ENCODE measurements around the gene PATJ.
"Not testable (repeated sequence)": the region's sequence is repeated elsewhere in the genome, so short reads cannot be mapped to it uniquely, and the experiment has no call there.

The PATJ gene, protein sequence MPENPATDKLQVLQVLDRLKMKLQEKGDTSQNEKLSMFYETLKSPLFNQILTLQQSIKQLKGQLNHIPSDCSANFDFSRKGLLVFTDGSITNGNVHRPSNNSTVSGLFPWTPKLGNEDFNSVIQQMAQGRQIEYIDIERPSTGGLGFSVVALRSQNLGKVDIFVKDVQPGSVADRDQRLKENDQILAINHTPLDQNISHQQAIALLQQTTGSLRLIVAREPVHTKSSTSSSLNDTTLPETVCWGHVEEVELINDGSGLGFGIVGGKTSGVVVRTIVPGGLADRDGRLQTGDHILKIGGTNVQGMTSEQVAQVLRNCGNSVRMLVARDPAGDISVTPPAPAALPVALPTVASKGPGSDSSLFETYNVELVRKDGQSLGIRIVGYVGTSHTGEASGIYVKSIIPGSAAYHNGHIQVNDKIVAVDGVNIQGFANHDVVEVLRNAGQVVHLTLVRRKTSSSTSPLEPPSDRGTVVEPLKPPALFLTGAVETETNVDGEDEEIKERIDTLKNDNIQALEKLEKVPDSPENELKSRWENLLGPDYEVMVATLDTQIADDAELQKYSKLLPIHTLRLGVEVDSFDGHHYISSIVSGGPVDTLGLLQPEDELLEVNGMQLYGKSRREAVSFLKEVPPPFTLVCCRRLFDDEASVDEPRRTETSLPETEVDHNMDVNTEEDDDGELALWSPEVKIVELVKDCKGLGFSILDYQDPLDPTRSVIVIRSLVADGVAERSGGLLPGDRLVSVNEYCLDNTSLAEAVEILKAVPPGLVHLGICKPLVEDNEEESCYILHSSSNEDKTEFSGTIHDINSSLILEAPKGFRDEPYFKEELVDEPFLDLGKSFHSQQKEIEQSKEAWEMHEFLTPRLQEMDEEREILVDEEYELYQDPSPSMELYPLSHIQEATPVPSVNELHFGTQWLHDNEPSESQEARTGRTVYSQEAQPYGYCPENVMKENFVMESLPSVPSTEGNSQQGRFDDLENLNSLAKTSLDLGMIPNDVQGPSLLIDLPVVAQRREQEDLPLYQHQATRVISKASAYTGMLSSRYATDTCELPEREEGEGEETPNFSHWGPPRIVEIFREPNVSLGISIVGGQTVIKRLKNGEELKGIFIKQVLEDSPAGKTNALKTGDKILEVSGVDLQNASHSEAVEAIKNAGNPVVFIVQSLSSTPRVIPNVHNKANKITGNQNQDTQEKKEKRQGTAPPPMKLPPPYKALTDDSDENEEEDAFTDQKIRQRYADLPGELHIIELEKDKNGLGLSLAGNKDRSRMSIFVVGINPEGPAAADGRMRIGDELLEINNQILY (N-terminal part only)

GRCh38 chr1:61741711-61742619 lies at the start of gene PATJ:
Gene PATJ, plus strand, starts transcription at chr1:61742480. Its CDS starts 20,413 bp downstream, at chr1:61762893.
- no peak for DNase-seq

DNA sequence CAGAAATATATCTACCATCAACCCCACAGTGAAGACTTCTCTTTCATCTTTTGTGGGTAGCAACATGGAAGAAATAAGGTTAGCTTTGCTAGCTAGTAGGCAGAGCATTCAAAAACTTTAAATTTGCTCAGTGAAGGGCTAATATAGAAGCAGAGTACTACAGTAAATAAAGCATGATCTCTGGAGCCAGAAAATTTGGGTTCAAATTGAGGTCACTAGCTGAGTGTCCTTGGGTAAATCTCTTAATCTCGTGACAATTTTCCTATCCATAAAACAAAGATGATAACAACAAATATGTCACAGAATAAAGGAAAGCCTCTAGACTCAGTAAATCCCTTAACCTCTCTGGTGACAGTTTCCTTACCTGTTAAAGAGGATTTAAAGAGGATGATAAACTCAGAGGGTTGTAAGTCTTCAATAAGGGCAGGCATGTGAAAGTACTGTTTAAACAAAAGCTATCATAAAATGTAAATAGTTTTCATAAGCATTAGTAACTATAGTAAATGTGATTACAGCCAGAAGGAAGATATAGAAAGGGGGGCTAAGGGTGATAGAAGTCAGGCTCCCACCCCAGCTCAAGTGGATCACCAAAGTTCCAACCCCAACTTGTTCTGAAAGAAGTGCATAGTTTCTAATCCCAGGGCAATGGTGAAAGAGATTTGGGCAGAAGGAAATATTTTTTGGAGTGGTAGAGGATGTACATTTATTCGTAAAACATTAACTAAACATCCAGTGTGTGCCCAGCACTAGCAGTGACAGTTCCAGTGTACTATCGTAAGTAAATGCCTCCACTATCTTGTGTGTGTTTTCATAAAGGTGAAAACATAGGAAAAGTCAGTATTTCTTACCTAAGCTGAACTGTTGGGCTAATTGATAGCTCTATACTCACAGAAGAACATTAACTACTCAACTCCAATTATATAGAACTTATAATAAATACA lies 42.1 kb upstream of the PATJ start:
- no peak for DNase-seq

- no peak for DNase-seq
Observed at GRCh38 chr1:61708953-61709907, 33.0 kb upstream of the PATJ start.

GRCh38 chr1:61709908-61710289 lies 32.4 kb upstream of the PATJ start:
- no peak for DNase-seq

DNA sequence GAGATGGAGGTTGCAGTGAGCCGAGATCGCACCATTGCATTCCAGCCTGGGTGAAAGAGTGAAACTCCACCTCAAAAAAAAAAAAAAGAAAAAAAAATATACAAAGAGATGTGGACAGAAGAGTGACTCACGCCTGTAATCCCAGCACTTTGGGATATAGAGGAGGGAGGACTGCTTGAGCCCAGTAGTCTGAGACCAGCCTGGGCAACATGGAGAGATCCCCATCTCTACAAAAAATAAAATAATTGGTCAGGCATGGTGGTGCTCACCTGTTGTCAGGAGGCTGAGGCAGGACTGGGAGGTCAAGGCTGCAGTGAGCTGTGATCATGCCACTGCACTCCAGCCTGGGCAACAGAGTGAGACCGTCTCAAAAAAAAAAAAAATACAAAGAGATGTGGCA lies 31.0 kb upstream of the PATJ start:
- not testable (repeated sequence) for DNase-seq

GRCh38 chr1:61711969-61712368 lies 30.3 kb upstream of the PATJ start:
- DNase-seq: no peak

DNA sequence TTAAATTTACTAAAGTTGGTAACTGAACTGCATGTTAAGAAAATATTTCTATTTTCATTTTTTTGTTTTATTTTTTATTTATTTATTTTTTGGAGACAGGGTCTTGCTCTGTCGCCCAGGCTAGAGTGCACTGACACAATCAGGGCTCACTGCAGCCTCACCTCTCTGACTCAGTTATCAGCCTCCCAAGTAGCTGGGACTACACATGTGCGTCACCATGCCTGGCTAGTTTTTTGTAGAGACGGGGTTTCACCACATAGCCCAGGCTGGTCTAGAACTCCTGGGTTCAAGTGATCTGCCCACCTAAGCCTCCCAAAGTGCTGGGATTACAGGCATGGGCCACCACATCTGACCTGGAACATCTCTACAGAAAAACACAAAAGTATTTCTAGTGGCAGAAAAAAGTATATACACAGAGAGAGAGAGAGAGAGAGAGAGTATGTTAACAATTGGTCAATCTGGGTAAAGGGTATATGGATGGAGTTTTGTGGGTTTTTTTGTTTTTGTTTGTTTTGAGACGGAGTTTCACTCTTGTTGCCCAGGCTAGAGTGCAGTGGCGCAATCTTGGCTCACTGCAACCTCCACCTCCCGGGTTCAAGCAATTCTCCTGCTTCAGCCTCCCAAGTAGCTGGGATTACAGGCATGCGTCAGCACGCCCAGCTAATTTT lies 23.1 kb upstream of the PATJ start:
- not testable (repeated sequence) for DNase-seq

DNA sequence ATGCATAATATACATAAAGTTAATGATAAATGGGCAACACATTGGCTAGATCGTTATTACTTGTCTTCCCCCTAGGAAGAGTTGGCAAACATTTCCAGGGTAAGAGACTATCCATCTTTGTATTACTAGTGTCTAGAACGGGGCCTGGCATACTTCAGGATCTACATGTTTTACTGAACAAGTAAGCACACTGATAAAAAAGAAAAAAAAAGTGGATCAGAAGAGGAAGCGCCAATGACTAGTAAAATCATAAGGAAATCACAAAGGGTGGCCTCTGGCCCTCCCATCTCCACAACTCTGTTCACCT lies 17.8 kb upstream of the PATJ start:
- no peak for DNase-seq

DNA sequence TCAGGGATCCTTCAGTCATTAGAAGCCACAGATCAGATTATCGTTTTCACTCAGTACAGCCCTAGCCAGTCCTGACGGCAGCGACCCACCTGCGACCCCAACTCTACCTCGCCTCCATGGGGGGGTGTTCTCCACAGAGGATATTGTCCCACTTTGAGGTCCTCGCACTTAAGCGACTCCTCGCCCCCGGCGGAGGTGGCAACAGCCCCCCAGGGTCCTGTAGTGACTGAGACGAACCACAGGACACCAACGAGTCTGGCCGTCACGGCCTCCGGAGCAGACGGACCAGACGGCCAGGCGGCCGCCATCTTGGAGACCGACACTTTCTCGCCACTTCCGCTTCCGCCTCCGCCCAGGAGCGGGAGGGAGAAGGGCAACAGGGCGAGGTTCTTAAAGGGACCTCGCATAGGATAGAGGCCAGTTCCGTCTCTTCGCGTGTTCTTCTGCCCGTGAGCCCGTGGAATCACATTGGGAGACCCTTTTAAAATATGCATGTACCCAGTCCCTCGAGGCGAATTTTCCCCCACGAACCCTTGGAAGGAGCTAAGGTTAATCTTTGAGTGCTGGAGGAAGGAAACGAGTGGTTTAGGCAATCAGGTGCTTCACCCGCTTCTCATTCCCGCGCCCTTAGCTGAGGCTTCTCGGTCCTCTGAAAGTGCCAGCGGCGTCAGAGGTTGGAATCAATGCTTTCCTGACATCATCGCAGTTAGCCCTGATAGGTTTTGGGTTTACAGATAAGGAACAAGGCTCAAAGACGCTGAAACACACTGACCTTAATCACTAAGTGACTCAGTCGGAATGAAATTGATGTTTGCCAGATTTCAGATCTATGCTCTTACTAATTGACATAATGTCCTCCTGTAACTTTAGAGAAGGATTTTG lies 17.2 kb upstream of the PATJ start, which contains the start of gene TM2D1:
Gene TM2D1 (minus strand): TSS at position 329 of the 882 bp plus-strand sequence. CDS start 21 bp downstream, at position 308.
- peak; percentile 88 for DNase-seq

GRCh38 chr1:61727544-61727943 lies 14.7 kb upstream of the PATJ start:
- no peak for DNase-seq

- DNase-seq: not testable (repeated sequence)
Observed at GRCh38 chr1:61730679-61731078, 11.6 kb upstream of the PATJ start.

DNA sequence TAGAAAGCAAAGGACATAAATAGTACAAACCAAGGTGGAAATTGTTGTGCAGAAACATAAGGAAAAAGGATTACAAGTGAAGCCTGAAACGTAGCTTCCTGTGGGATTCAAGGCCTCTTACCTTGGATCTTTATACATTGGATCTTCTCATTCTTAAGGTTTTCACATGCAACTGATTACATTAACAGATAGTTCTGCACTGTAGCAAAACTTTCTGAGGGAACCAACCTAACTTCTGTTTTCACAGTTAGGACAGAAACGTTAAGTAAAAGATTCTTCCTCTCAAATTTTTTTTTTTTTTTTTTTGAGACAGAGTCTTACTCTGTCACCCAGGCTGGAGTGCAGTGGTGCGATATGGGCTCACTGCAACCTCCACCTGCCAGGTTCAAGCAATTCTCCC lies 9.6 kb upstream of the PATJ start:
- DNase-seq: no peak

DNA sequence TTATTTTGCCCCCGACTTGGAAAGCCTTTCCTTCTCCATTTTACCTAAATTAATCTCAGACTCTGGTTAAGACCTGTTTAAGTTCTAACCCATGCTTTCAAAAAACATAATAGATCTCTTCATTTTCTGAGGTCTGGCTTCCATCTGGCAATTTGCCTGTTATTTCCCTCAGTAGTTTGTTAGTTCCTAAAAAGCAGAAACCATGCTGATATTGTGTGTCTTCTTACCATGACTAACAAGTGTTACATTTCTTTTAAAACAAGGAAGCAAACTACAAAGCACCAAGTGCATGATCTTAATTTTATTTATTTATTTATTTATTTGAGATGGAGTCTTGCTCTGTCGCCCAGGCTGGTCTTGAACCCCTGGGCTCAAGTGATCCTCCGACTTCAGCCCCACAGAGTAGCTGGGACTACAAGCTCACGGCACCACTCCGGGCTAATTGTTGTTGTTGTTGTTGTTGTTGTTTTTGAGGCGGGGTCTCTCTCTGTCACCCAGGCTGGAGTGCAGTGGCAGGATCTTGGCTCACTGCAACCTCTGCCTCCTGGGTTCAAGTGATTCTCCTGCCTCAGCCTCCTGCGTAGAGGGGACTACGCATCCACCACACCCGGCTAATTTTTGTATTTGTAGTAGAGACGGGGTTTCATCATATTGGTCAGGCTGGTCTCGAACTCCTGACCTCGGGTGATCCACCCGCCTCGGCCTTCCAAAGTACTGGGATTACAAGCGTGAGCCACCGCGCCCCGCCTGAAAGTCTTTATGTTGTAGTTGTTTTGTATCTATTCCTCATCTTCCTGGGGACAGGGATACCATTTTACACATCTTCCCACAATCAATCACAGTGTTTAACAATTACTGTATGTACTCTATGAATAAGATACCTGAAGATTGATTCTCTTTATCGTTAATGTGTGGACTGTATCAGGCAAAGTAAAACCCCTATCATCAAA lies 1.3 kb upstream of the PATJ start:
- DNase-seq: no peak

DNA sequence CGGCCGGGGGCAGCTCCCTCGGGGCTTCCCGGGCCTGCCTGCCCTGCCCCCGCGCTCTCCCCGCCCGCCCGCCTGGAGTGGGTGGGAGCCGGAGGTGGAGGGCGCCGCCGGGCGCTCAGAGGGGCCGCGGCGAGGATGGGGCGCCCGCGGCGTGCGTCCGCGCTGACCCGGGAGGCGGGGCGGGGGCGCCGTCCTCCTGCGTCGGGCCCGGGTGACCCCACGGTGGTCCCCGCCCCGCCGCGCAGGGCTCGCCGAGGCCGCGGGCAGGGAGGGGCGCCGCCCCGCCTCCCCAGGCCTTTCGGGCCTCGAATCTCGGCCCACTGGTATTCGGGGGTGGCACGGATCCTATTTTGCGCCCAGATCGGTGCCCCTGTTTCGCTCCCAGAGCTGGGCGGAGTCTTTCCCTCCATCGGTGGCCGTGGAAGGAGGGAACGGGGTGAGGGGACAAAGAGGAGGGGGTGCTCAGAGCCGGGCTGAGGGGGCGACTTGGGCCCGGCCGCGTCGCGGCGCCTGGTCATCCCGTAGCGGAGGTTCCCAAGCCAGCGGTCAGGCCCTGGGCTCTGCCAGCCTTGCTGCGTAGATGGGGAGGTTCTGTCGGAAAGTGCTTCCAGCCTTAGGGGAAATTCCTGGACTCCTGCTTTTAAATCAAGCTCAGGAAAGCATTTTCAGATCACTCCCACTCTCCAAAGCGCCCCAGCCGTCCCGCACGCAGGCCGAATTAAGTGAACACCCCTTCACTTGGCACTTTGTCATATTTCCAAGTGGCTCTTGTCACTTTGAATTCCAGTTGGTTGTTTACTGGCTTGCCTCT lies 545 bp downstream of the PATJ start:
- DNase-seq: no peak

- DNase-seq: no peak
Observed at GRCh38 chr1:61743431-61743705, 1.1 kb downstream of the PATJ start.
